ENCODE data around the gene ITGAV.

DNA sequence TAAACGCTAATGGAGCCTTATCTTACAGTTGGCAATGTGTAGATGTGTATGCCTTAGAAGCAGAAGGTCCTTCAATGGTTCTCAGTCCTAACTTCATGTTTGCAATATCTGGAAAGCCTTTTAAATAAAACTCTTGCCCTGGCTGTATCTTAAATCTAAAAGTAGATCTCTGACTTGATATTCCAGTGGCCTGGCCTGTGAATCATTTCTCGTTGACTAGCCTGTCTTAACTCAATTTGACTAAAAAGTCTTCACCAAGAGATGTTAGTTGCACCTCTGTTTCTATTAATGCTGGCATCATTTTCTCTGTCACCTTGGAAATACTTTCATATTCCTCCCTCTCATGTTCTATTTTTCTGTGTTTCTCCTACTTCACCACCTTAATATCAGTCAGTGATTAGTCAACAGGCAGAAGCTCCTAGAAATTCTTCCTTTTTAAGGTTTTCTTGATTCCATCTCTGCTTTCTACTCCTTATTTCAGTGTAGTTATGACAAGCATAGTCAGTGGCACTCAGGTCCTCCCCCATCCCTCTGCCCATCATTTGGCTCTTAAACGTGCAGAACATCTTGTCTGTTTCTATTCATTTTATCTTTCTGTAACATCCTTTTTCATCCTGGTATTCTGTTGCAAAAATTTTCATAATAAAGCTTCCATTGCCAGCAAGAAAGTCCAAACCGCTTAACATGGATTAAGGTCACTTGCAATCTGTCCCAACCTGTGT, 4.3 kb downstream of the ITGAV start:
- TF ChIP-seq, protein P1, sequence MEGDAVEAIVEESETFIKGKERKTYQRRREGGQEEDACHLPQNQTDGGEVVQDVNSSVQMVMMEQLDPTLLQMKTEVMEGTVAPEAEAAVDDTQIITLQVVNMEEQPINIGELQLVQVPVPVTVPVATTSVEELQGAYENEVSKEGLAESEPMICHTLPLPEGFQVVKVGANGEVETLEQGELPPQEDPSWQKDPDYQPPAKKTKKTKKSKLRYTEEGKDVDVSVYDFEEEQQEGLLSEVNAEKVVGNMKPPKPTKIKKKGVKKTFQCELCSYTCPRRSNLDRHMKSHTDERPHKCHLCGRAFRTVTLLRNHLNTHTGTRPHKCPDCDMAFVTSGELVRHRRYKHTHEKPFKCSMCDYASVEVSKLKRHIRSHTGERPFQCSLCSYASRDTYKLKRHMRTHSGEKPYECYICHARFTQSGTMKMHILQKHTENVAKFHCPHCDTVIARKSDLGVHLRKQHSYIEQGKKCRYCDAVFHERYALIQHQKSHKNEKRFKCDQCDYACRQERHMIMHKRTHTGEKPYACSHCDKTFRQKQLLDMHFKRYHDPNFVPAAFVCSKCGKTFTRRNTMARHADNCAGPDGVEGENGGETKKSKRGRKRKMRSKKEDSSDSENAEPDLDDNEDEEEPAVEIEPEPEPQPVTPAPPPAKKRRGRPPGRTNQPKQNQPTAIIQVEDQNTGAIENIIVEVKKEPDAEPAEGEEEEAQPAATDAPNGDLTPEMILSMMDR (IDR thresholded peaks at IDR 0.05), result no peak
- TF ChIP-seq POLR2A (IDR thresholded peaks at IDR 0.05), result no peak

Measured in ovary (tissue), 3 donors.